C1 segment of cervical spinal cord (tissue), 14 donors: Measurements from ENCODE around the gene PURA.
A peak's percentile ranks its signal among the peaks of the same experiment; 100 is the strongest.

ENCODE experiments used
- DNase-seq, 14 donors: peaks; one replicate each; lab custom pipeline; 2025; lab: John Stamatoyannopoulos, UW

Gene PURA

GRCh38 chr5:140113699-140114263 lies at the start of gene PURA:
Gene PURA (plus strand): TSS chr5:140114109. CDS start chr5:140114182, 73 bp downstream.
- peak in 13 of 14 donors; percentile 62 to 87 (median 80) for DNase-seq

- DNase-seq = no peak
Measured at GRCh38 chr5:140072812-140073211, 41.1 kb upstream of the PURA start.

GRCh38 chr5:140073296-140073695 lies 40.6 kb upstream of the PURA start:
- DNase-seq = no peak

- no peak for DNase-seq
Measured at GRCh38 chr5:140075371-140075770, 38.5 kb upstream of the PURA start.

GRCh38 chr5:140076142-140076541 lies 37.8 kb upstream of the PURA start:
- no peak for DNase-seq

GRCh38 chr5:140076788-140077187 lies 37.1 kb upstream of the PURA start:
- no peak for DNase-seq

GRCh38 chr5:140083120-140083519 lies 30.8 kb upstream of the PURA start:
- DNase-seq = no peak

GRCh38 chr5:140083650-140084049 lies 30.3 kb upstream of the PURA start:
- no peak for DNase-seq

- peak in 2 of 14 donors; percentile 9 to 12 for DNase-seq
Measured at GRCh38 chr5:140084541-140084940, 29.4 kb upstream of the PURA start.

- no peak for DNase-seq
Measured at GRCh38 chr5:140090251-140090650, 23.7 kb upstream of the PURA start.

GRCh38 chr5:140093179-140093578 lies 20.7 kb upstream of the PURA start:
- no peak for DNase-seq

GRCh38 chr5:140093866-140094265 lies 20.0 kb upstream of the PURA start:
- DNase-seq = no peak

- no peak for DNase-seq
Measured at GRCh38 chr5:140094889-140095288, 19.0 kb upstream of the PURA start.

- no peak for DNase-seq
Measured at GRCh38 chr5:140101179-140101578, 12.7 kb upstream of the PURA start.

GRCh38 chr5:140103154-140103553 lies 10.8 kb upstream of the PURA start:
- no peak for DNase-seq

- no peak for DNase-seq
Measured at GRCh38 chr5:140104100-140104499, 9.8 kb upstream of the PURA start.

GRCh38 chr5:140106101-140106500 lies 7.8 kb upstream of the PURA start:
- no peak for DNase-seq

GRCh38 chr5:140106805-140107311 lies 7.1 kb upstream of the PURA start:
- peak in 1 of 14 donors; percentile 61 for DNase-seq

- DNase-seq = peak in 13 of 14 donors; percentile 44 to 95 (median 87)
Measured at GRCh38 chr5:140107312-140108092, 6.4 kb upstream of the PURA start.

- peak in 7 of 14 donors; percentile 40 to 71 (median 52) for DNase-seq
Measured at GRCh38 chr5:140108093-140109017, 5.6 kb upstream of the PURA start.

GRCh38 chr5:140109018-140109758 lies 4.7 kb upstream of the PURA start:
- DNase-seq = peak in 2 of 14 donors; percentile 24 to 54
